Measurements from ENCODE around the gene CFAP53.

- TF ChIP-seq SPI1 (IDR thresholded peaks at IDR 0.05; ENCODE audit: borderline replicate concordance, low read depth) = no peak
- TF ChIP-seq, protein P1, sequence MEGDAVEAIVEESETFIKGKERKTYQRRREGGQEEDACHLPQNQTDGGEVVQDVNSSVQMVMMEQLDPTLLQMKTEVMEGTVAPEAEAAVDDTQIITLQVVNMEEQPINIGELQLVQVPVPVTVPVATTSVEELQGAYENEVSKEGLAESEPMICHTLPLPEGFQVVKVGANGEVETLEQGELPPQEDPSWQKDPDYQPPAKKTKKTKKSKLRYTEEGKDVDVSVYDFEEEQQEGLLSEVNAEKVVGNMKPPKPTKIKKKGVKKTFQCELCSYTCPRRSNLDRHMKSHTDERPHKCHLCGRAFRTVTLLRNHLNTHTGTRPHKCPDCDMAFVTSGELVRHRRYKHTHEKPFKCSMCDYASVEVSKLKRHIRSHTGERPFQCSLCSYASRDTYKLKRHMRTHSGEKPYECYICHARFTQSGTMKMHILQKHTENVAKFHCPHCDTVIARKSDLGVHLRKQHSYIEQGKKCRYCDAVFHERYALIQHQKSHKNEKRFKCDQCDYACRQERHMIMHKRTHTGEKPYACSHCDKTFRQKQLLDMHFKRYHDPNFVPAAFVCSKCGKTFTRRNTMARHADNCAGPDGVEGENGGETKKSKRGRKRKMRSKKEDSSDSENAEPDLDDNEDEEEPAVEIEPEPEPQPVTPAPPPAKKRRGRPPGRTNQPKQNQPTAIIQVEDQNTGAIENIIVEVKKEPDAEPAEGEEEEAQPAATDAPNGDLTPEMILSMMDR (IDR thresholded peaks at IDR 0.05; ENCODE audit: insufficient read depth, low read length) = no peak
Measured at GRCh38 chr18:50249576-50249975, 16.7 kb downstream of the CFAP53 start.
